Kidney epithelial cell (primary cell): Measurements from ENCODE around the gene RPS19. TPM values are rescaled to one million over a fixed set of nuclear protein-coding genes. Genes with fewer than 3 reads are reported as not detected.
"Not testable (repeated sequence)": the region's sequence is repeated elsewhere in the genome, so short reads cannot be mapped to it uniquely, and the experiment has no call there.

Experiments
- DNase-seq: peaks from one replicate; pipeline ENCODE4 v3.0.0-alpha.2; 2010; ENCODE audit warnings: low read depth
- H3K27me3 ChIP-seq: 2 replicates; pipeline ENCODE4 v1.6.0; 2011; ENCODE audit warnings: low read length; ENCODE audit not compliant: control insufficient read depth, insufficient read depth
- H3K36me3 ChIP-seq: 2 replicates; pipeline ENCODE4 v1.5.1; 2011; ENCODE audit warnings: low read length; ENCODE audit not compliant: control insufficient read depth, insufficient read depth
- H3K4me3 ChIP-seq: 2 replicates; pipeline ENCODE4 v1.5.1; 2011; ENCODE audit warnings: low read depth, mild to moderate bottlenecking, control low read depth, low read length
- total RNA-seq: library from RNA; depleted of rRNA; stranded (reverse); fragments of >200 nt; gene quantifications from 2 replicates; pipeline ENCODE4 v1.2.3, GENCODE V29; 2015
- TF ChIP-seq, protein P1 (sequence below): IDR thresholded peaks from 2 replicates; pipeline ENCODE4 v1.5.1; 2011; ENCODE audit warnings: mild to moderate bottlenecking, moderate library complexity, low read length, control low read depth, inconsistent platforms; ENCODE audit not compliant: insufficient read depth, poor library complexity, severe bottlenecking

The RPS19 gene
- total RNA-seq, 1 donor from 2014 or later: 1,699 TPM

- Histone ChIP-seq H3K27me3 (peaks cover 82% of the 10 kb centered on the region), H3K4me3 (no peak overlapping the region), H3K36me3 (no peaks in the 10 kb centered on the region)
- DNase-seq: no peak
- TF ChIP-seq, protein P1, sequence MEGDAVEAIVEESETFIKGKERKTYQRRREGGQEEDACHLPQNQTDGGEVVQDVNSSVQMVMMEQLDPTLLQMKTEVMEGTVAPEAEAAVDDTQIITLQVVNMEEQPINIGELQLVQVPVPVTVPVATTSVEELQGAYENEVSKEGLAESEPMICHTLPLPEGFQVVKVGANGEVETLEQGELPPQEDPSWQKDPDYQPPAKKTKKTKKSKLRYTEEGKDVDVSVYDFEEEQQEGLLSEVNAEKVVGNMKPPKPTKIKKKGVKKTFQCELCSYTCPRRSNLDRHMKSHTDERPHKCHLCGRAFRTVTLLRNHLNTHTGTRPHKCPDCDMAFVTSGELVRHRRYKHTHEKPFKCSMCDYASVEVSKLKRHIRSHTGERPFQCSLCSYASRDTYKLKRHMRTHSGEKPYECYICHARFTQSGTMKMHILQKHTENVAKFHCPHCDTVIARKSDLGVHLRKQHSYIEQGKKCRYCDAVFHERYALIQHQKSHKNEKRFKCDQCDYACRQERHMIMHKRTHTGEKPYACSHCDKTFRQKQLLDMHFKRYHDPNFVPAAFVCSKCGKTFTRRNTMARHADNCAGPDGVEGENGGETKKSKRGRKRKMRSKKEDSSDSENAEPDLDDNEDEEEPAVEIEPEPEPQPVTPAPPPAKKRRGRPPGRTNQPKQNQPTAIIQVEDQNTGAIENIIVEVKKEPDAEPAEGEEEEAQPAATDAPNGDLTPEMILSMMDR: no peak
These were observed 53.7 kb downstream of the RPS19 start for GRCh38 chr19:41913538-41914423.

GRCh38 chr19:41914424-41914834 is 54.4 kb downstream of the RPS19 start:
- not testable (repeated sequence) for H3K36me3 ChIP-seq, H3K4me3 ChIP-seq, DNase-seq
- H3K27me3 ChIP-seq: peaks cover 86% of the 10 kb centered on the region

DNA sequence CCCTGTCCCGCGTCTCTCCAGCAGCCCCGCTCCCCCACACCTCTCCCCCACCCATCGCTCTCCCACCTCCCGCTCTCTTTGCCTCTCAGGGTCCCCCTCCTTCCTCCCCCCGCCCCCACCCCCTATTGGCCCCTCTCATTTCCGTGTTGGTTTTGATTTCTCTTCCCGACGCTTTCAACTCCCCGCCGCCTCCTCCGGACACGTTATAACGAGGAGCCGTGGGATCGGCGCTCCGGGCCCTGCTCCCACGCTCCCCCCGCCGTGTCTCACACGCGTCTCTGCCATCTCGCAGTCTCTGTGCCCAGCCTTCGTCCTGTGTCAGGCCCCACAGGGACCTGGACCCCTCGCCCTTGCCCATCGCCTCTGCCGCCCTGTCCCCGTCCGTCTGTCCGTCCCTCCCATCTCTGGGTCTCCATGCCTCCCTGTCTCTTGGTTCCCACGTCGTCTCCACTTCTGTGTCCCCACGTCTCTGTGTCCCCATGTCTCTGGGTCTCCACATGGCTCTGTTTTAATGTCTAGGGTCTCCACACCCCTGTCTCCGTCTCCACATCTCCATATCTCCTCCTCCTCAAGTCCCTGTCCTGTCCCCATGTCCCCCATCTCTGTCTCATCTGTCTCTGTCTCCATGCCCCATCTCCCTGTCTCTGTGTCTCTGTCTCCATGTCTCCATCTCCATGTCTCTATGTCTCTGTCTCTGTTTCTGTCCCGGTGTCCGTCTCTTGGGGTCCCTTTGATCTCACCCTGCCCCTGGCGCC is 55.1 kb downstream of the RPS19 start:
- Histone ChIP-seq H3K36me3 (no peaks in the 10 kb centered on the region), H3K27me3 (peaks cover 85% of the 10 kb centered on the region), H3K4me3 (no peak overlapping the region)
- TF ChIP-seq, protein P1: no peak
- DNase-seq: no peak

DNA sequence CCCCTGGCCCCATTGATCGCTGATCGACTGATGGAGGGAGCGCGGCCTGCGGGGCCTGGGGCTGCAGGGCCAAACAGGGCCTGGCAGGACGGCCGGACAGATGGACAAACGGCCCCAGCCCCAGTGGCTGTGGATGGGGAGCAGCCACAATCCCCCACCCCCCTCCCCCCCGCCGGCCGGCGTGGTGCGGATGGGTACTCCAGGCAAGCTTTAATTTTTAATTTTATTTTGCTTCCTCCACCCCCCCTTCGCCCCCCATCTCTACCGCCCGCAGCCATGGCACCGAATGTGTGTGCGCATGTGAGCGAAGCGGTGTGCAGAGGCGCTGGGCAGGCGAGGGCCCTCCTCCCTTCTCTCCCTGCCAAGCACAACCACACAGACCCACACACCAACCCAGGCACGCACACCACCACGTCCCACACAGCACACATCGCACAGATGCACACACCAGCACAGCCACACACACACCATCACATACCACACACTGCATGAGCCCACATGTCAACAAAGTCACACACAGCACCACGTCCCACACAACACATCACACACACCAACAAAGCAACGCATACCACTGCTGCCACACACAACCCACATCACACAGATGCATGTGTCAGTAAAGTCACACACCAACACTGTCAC is 55.8 kb downstream of the RPS19 start:
- no peak for DNase-seq
- Histone ChIP-seq H3K4me3 (no peak overlapping the region), H3K36me3 (no peaks in the 10 kb centered on the region), H3K27me3 (peaks cover 86% of the 10 kb centered on the region)
- TF ChIP-seq, protein P1: no peak

- TF ChIP-seq, protein P1: no peak
- peaks cover 86% of the 10 kb centered on the region for H3K27me3 ChIP-seq
These were observed 57.6 kb downstream of the RPS19 start for GRCh38 chr19:41917676-41918075.

DNA sequence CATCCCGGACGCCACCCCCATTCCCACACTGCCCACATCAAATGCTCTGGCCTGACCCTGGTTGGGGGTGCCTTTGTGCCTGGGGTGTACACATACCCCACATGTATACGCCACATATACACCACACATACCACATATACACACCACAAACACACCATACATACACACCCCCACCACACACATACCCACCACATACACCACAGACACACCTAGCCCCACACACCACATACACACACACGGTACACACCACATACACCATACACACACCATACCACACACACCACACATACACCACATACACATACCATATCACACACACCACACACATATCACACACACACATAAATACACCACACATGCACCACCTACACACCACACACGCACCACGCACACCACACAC is 58.0 kb downstream of the RPS19 start:
- H3K36me3 ChIP-seq: no peaks in the 10 kb centered on the region
- H3K4me3 ChIP-seq: no peak overlapping the region
- TF ChIP-seq, protein P1: no peak
- H3K27me3 ChIP-seq: peaks cover 86% of the 10 kb centered on the region
- DNase-seq: no peak

More at GRCh38 chr19:41917676-41918075, 57.6 kb downstream of the RPS19 start:
- no peak for DNase-seq
- Histone ChIP-seq H3K4me3 (no peak overlapping the region), H3K36me3 (no peaks in the 10 kb centered on the region)
